Kidney (tissue), 14 donors: Measurements from ENCODE around the gene PCDH17. TPM values are rescaled to one million over a fixed set of nuclear protein-coding genes. Genes with fewer than 3 reads are reported as not detected.

Experiments used
- DNase-seq, 5 donors: peaks; one replicate each; pipeline ENCODE4 v3.0.0-alpha.2; 2013 to 2020
- FAIRE-seq: peaks from 2 replicates; lab custom pipeline; 2012; peaks lifted over from hg19 to GRCh38; lab: Jason Lieb, UNC
- H3K27ac ChIP-seq, 2 donors: one replicate each; pipeline ENCODE4 v1.7.0; 2013; ENCODE audit warnings: low read depth in 2 of 2, low read length in 2 of 2, inconsistent platforms in 1 of 2
- H3K27me3 ChIP-seq: one replicate; pipeline ENCODE4 v1.7.1; 2013; ENCODE audit warnings: low read length, inconsistent platforms; ENCODE audit not compliant: control insufficient read depth, insufficient read depth
- H3K36me3 ChIP-seq, 3 donors: one replicate each; pipeline versions ENCODE4 v1.7.0 to v1.7.1; 2013; ENCODE audit warnings: low read length in 3 of 3, control low read depth in 1 of 3, inconsistent platforms in 1 of 3; ENCODE audit not compliant: insufficient read depth in 3 of 3, control insufficient read depth in 2 of 3
- H3K4me1 ChIP-seq, 3 donors: one replicate each; pipeline versions ENCODE4 v1.7.0 to v1.7.1; 2013; ENCODE audit warnings: low read length in 3 of 3, inconsistent platforms in 1 of 3, low read depth in 1 of 3; ENCODE audit not compliant: control insufficient read depth in 2 of 3, insufficient read depth in 2 of 3
- H3K4me3 ChIP-seq, 3 donors: one replicate each; pipeline versions ENCODE4 v1.7.0 to v1.8.1; 2013; ENCODE audit warnings: low read length in 3 of 3, control low read depth in 1 of 3, inconsistent platforms in 1 of 3
- H3K9ac ChIP-seq, 3 donors: one replicate each; pipeline versions ENCODE4 v1.7.0 to v1.7.1; 2013; ENCODE audit warnings: low read length in 3 of 3, control low read depth in 1 of 3, inconsistent platforms in 1 of 3
- H3K9me3 ChIP-seq, 3 donors: one replicate each; pipeline versions ENCODE4 v1.7.0 to v1.7.1; 2013; ENCODE audit warnings: low read length in 3 of 3, control low read depth in 1 of 3, inconsistent platforms in 1 of 3; ENCODE audit not compliant: control insufficient read depth in 2 of 3, insufficient read depth in 1 of 3
- intact Hi-C: fragments of 100-400 bp; cut with DNase I; formaldehyde crosslinking; loops from one replicate; pipeline ENCODE4 v1.11.1; 2022
- polyA plus RNA-seq: library from polyadenylated mRNA; stranded (reverse); fragments of 350-450 nt; fragmentation: Illumina TruSeq; extraction: RNeasy Lipid Tissue Mini Kit (QIAGEN cat#74804); gene quantifications from one replicate; pipeline ENCODE4 v1.2.3, GENCODE V29; 2014; ENCODE audit warnings: low read depth, low replicate concordance; ENCODE audit not compliant: insufficient read depth
- total RNA-seq: library from RNA; stranded (reverse); fragmentation: NEBNext Ultra II Directional; extraction: Animal tissue kit (Norgen Biotek cat#: 25700); gene quantifications from one replicate; pipeline ENCODE4 v1.2.1, GENCODE V29; 2021
- TF ChIP-seq, protein P1 (sequence below): IDR thresholded peaks from 3 replicates; pipeline ENCODE4 v1.5.1; 2012; ENCODE audit warnings: mild to moderate bottlenecking, moderate library complexity, borderline replicate concordance; ENCODE audit not compliant: insufficient read depth; ENCODE audit errors: extremely low read depth
- donor health status: control.
- donor health status: control.
- donor health status: control.
- donor health status: control.
- donor health status: control.
- donor health status: DM: yes; HTN: yes; CAD: no.
- donor health status: Normal renal cell carcinoma (clear cell type).

Gene PCDH17
- total and polyA plus RNA-seq, 2 donors from 2014 or later = 1.0 to 18.5 TPM

DNA sequence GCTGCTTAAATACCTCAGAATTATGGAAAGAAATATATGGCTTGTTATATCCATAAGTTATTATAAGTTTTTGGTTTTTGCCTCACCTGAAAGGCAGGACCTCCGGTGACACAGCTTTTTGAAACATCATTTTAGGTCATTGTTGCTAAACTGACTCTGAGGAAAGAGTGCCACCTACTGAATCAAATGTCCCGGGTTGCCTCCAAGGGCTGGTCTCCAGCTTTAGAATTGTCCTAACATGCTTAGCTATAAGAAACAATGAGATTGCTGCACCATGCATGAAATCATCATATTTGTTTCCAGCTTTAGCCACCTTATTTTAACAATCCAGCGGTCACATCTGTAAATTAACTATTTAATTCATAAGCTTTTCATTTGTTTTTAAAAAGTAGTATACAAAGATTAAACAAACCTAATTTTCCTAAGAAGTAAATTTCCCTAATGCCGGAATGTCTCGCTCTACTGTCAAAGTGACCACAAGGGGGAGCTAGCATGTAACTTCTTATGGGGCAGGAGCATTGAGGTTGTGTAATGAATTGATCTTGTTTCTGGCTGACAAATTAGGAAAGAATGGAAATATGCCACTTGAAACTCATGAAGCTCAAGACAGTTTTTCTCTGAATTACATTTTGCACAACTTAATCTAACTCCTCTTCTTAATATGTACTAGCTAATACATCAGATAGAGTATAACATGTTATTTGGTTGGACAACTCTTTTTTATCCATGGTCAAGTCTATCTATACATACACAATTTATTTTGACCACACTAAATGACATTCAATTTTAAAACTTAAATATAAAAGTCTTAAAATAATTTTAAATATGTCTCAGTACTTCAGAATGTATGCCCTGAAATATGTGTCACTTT, 6.7 kb upstream of the PCDH17 start:
- Histone ChIP-seq H3K27me3 (no peaks in the 10 kb centered on the region), H3K9ac (peak overlapping the region in 1 of 3 donors; percentile 29), H3K9me3 (no peaks in the 10 kb centered on the region), H3K36me3 (no peaks in the 10 kb centered on the region), H3K4me3 (no peak overlapping the region), H3K27ac (no peak overlapping the region), H3K4me1 (peaks cover 0 to 3% (median 0%) of the 10 kb centered on the region in 3 donors)
- intact Hi-C loops = no loop called here
- peak in 4 of 5 donors; percentile 43 to 89 (median 73) for DNase-seq
- TF ChIP-seq, protein P1, sequence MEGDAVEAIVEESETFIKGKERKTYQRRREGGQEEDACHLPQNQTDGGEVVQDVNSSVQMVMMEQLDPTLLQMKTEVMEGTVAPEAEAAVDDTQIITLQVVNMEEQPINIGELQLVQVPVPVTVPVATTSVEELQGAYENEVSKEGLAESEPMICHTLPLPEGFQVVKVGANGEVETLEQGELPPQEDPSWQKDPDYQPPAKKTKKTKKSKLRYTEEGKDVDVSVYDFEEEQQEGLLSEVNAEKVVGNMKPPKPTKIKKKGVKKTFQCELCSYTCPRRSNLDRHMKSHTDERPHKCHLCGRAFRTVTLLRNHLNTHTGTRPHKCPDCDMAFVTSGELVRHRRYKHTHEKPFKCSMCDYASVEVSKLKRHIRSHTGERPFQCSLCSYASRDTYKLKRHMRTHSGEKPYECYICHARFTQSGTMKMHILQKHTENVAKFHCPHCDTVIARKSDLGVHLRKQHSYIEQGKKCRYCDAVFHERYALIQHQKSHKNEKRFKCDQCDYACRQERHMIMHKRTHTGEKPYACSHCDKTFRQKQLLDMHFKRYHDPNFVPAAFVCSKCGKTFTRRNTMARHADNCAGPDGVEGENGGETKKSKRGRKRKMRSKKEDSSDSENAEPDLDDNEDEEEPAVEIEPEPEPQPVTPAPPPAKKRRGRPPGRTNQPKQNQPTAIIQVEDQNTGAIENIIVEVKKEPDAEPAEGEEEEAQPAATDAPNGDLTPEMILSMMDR = peak; percentile 72
- peak; percentile 85 for FAIRE-seq

DNA sequence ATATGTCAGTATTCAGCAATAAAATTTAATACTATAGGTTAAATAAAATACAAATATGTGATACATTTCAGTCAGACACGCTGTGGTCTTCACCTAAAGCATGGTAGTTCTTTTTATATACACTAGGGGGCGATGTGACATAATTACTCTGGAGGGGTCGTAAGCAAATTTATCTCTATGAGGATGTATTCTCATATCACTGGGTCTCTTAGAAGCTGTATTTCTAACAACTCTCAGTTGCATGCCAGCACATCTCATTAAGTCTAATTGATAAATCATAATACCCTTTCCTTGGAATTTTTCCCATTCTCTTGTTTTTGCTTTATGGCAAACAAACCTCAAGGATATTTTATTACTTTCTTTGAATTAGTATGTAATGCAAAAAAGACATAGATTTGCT, 3.9 kb upstream of the PCDH17 start:
- FAIRE-seq (peak; percentile 77), DNase-seq (peak in 1 of 5 donors; percentile 37)
- intact Hi-C loops = no loop called here
- TF ChIP-seq, protein P1 = peak; percentile 45
- Histone ChIP-seq H3K36me3 (no peaks in the 10 kb centered on the region), H3K27me3 (peaks cover under 1% of the 10 kb centered on the region), H3K9ac (no peak overlapping the region), H3K4me1 (peaks cover 0 to 11% (median 0%) of the 10 kb centered on the region in 3 donors), H3K27ac (no peak overlapping the region), H3K4me3 (no peak overlapping the region), H3K9me3 (no peaks in the 10 kb centered on the region)

DNA sequence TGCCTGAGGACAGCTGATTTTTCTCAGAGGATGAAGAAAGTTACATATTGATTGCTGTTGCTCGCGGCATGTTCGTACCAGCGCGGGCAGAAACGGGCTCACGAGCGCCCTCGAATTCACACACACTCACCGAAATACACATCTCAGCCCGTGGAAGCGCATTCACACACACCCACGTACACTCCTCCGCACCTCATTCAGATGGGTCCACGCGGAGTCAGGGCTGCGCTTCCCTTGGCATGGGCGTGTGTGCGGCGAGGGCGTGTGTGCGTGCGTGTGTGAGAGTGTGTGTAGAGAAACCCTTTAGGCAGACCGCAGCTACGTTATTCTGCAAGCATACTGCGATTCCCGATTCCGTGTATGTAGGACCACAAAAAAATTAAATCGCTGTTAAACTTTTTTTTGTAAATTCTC, 2.1 kb upstream of the PCDH17 start:
- Histone ChIP-seq H3K27ac (no peak overlapping the region), H3K4me1 (peaks cover 0 to 13% (median 0%) of the 10 kb centered on the region in 3 donors), H3K36me3 (no peaks in the 10 kb centered on the region), H3K9ac (peak overlapping the region in 1 of 3 donors; percentile 88), H3K4me3 (peak overlapping the region; percentile 36 to 75 (median 73)), H3K9me3 (no peaks in the 10 kb centered on the region), H3K27me3 (peaks cover 8% of the 10 kb centered on the region)
- no peak for FAIRE-seq
- peak in 2 of 5 donors; percentile 63 to 67 for DNase-seq
- TF ChIP-seq, protein P1 = no peak
- intact Hi-C loops = no loop called here
